PC-9 (cell line): ENCODE results near the gene SLC27A2. TPM values are rescaled to one million over a fixed set of nuclear protein-coding genes. Genes with fewer than 3 reads are reported as not detected.

Source experiments
- BruUV-seq: library from RNA; stranded (reverse); fragments of 400-500 nt; replicated peaks from 2 replicates; lab custom pipeline; 2021; lab: Mats Ljungman, UMichigan
- CTCF ChIA-PET: fragments of 300-600 bp; sonication (Branson Sonifier 250); formaldehyde crosslinking; loops from one replicate; lab custom pipeline; 2022; ENCODE audit warnings: antibody characterized with exemption; lab: Charles Lee
- POLR2A ChIA-PET: fragments of 300-600 bp; sonication (Branson Sonifier 250); formaldehyde crosslinking; loops from one replicate; lab custom pipeline; 2022; ENCODE audit warnings: antibody characterized with exemption; ENCODE audit not compliant: unreplicated experiment; lab: Charles Lee
- DNase-seq, 2 experiments: peaks; one replicate each; pipeline versions ENCODE4 v3.0.0 to v3.0.0-alpha.2; 2015 to 2022; ENCODE audit warnings: mixed read lengths in 1 of 2
- H2AFZ ChIP-seq: fragments of 200-600 bp; sonication (generic); 2 replicates; pipeline ENCODE4 v1.8.1; 2017; ENCODE audit warnings: antibody characterized with exemption
- H3F3A ChIP-seq: fragments of 200-600 bp; sonication (generic); 2 replicates; pipeline ENCODE4 v1.8.1; 2017; ENCODE audit warnings: antibody characterized with exemption, mild to moderate bottlenecking, low read depth; ENCODE audit not compliant: insufficient read depth
- H3K27ac ChIP-seq: fragments of 200-600 bp; sonication (generic); 2 replicates; pipeline ENCODE4 v1.6.1; 2016; ENCODE audit warnings: mixed run types
- H3K27me3 ChIP-seq: fragments of 200-600 bp; sonication (generic); 2 replicates; pipeline ENCODE4 v1.6.1; 2016; ENCODE audit warnings: low read depth, mixed run types; ENCODE audit not compliant: insufficient read depth
- H3K36me3 ChIP-seq: fragments of 200-600 bp; sonication (generic); 2 replicates; pipeline ENCODE4 v1.6.1; 2016; ENCODE audit warnings: low read depth, mixed run types
- H3K4me1 ChIP-seq: fragments of 200-600 bp; sonication (generic); replicated peaks from 2 replicates; pipeline ENCODE4 v1.6.1; 2016; ENCODE audit warnings: mixed run types; ENCODE audit not compliant: insufficient read depth
- H3K4me2 ChIP-seq: fragments of 200-600 bp; sonication (generic); 2 replicates; pipeline ENCODE4 v1.6.1; 2017; ENCODE audit warnings: mixed run types
- H3K4me3 ChIP-seq: fragments of 200-600 bp; sonication (generic); 2 replicates; pipeline ENCODE4 v1.6.1; 2016; ENCODE audit warnings: mixed run types
- H3K79me2 ChIP-seq: fragments of 200-600 bp; sonication (generic); 2 replicates; pipeline ENCODE4 v1.6.1; 2017; ENCODE audit warnings: low read depth, mixed run types
- H3K9me2 ChIP-seq: fragments of 200-600 bp; sonication (generic); 2 replicates; pipeline ENCODE4 v1.8.1; 2017; ENCODE audit warnings: mild to moderate bottlenecking; ENCODE audit not compliant: insufficient read depth
- H3K9me3 ChIP-seq: fragments of 200-600 bp; sonication (generic); 2 replicates; pipeline ENCODE4 v1.8.1; 2016; ENCODE audit warnings: low read depth; ENCODE audit not compliant: insufficient read depth
- H4K20me1 ChIP-seq: fragments of 200-600 bp; sonication (generic); 2 replicates; pipeline ENCODE4 v1.8.1; 2017; ENCODE audit not compliant: insufficient read depth
- EZH2 ChIP-seq: fragments of 200-600 bp; sonication (generic); IDR thresholded peaks from 2 replicates; pipeline ENCODE4 v1.8.0; 2017; ENCODE audit warnings: antibody characterized with exemption, low read depth
- intact Hi-C: fragments of 100-400 bp; cut with micrococcal nuclease; formaldehyde crosslinking; loops from one replicate; pipeline ENCODE4 v1.10.0; 2022; ENCODE audit not compliant: unreplicated experiment
- total RNA-seq: library from RNA; stranded (reverse); gene quantifications from 2 replicates; pipeline ENCODE4 v1.2.3, GENCODE V29; 2021
- TF ChIP-seq, protein P1 (sequence below): fragments of 200-600 bp; sonication (generic); conservative IDR thresholded peaks from 2 replicates; pipeline ENCODE4 v1.6.1; 2017; ENCODE audit warnings: mixed run types, antibody characterized with exemption, mild to moderate bottlenecking, moderate library complexity

Gene SLC27A2
- total RNA-seq, 1 experiment from 2014 or later: 7.5 TPM

DNA sequence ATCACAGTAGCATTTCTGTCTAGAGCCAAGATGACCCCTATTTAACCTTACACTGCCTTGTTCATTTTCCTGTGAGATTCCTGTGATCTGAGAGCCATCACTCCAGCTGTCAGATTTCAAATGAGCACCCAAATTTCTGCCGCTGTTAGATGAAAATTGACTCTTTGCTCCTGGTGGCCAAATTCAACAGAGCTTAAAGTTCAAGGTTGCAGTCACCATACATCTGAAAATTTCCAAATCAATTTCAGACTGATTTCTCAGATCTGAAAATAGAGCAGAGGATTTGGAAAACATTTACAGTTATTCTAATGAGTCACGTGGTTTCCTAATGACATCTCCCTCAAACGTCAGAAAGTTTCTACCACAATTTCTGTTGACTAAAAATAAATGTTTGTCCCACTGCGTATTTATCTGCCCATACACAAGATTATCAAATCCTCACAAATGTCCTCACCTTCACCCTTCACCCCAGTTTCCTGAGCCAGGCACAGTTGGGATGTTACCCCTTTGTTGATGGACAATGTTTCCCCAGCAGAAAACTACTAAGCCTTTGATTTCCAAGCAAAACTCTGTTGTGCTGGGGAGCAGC is 67.1 kb downstream of the SLC27A2 start:
- no peak overlapping the region for H3K4me3 ChIP-seq
- no peaks in the 10 kb centered on the region for H3K36me3 ChIP-seq
- TF ChIP-seq, protein P1, sequence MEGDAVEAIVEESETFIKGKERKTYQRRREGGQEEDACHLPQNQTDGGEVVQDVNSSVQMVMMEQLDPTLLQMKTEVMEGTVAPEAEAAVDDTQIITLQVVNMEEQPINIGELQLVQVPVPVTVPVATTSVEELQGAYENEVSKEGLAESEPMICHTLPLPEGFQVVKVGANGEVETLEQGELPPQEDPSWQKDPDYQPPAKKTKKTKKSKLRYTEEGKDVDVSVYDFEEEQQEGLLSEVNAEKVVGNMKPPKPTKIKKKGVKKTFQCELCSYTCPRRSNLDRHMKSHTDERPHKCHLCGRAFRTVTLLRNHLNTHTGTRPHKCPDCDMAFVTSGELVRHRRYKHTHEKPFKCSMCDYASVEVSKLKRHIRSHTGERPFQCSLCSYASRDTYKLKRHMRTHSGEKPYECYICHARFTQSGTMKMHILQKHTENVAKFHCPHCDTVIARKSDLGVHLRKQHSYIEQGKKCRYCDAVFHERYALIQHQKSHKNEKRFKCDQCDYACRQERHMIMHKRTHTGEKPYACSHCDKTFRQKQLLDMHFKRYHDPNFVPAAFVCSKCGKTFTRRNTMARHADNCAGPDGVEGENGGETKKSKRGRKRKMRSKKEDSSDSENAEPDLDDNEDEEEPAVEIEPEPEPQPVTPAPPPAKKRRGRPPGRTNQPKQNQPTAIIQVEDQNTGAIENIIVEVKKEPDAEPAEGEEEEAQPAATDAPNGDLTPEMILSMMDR: no peak
- TF ChIP-seq EZH2: no peak
- no peak overlapping the region for H3K4me2 ChIP-seq
- H3K4me1 ChIP-seq: no peaks in the 10 kb centered on the region
- no peaks in the 10 kb centered on the region for H3K9me3 ChIP-seq
- no peak overlapping the region for H2AFZ ChIP-seq
- no TSS peak for BruUV-seq
- ChIA-PET CTCF (no interaction called here), POLR2A (interaction anchor here (0.7 kb wide), 1 partner anchor 9 kb away, joined by 3 read pairs; no protein-coding TSS in a partner anchor)
- H3F3A ChIP-seq: no peaks in the 10 kb centered on the region
- intact Hi-C loops: no loop called here
- H3K27me3 ChIP-seq: no peaks in the 10 kb centered on the region
- no peaks in the 10 kb centered on the region for H3K79me2 ChIP-seq
- H3K9me2 ChIP-seq: no peaks in the 10 kb centered on the region
- no peaks in the 10 kb centered on the region for H4K20me1 ChIP-seq
- no peak for DNase-seq
- no peak overlapping the region for H3K27ac ChIP-seq

DNA sequence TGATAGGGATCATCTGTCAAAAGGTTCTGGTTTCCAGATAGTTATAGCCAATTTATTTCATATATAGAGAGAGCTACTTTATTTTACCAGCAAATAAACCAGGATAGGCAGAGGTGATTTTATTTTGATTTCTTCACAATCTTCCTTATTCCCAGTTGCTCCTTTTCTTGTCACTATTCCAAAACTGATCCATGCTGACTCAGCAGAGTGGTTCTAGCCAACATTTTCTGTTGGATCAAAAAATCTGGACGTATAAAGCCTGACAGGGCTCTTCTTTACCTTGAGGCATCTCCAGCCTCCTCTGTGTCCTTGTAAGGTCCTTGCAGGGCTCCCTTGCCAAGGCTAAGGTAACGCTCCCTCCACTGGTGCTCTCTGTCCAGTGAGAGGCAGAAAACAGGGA is 67.7 kb downstream of the SLC27A2 start:
- Histone ChIP-seq H3F3A (no peaks in the 10 kb centered on the region), H4K20me1 (no peaks in the 10 kb centered on the region), H3K9me2 (no peaks in the 10 kb centered on the region), H3K4me2 (no peak overlapping the region), H3K4me3 (no peak overlapping the region), H3K4me1 (no peaks in the 10 kb centered on the region), H3K27me3 (no peaks in the 10 kb centered on the region), H3K79me2 (no peaks in the 10 kb centered on the region), H3K36me3 (no peaks in the 10 kb centered on the region), H2AFZ (no peak overlapping the region), H3K27ac (no peak overlapping the region), H3K9me3 (no peaks in the 10 kb centered on the region)
- ChIA-PET CTCF (no interaction called here), POLR2A (interaction anchor here (0.5 kb wide), 1 partner anchor 9 kb away, joined by 3 read pairs; no protein-coding TSS in a partner anchor)
- intact Hi-C loops: no loop called here
- no TSS peak for BruUV-seq
- no peak for DNase-seq
- no peak for TF ChIP-seq EZH2
- TF ChIP-seq, protein P1: no peak

DNA sequence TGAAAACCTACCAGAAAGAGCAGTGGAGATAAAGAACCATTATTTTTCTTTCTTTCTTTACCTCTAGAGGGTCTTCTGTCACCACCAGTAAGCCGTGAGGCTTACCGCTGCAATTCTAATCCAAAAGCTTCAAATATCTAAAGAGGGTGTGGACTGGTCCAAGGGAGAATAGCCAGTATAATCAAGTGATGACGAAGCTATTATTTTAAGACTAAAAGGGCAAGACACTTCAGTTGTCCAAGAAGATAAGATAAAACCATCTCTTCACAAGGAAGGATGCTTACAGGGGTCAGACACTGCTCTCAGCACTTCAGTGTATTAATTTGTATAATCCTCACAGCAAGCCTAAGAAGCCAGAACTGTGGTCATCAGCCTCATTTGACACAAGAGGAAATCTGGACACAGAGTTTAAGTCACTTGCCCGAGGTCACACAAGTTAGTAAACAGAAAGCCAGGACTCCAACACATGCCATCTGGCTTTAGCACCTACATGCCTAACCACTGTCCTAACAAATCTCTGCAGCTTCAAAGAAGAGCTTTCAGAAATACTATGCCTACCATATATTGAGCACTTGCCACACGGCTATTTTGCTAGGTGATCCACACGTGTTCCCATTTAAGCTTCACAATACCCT is 68.9 kb downstream of the SLC27A2 start:
- ChIA-PET CTCF (interaction anchor here (0.6 kb wide), 1 partner anchor 70 kb away, joined by 5 read pairs; no protein-coding TSS in a partner anchor), POLR2A (no interaction called here)
- intact Hi-C loops: no loop called here
- H3K4me2 ChIP-seq: no peak overlapping the region
- no peaks in the 10 kb centered on the region for H3K9me3 ChIP-seq
- peaks cover 3% of the 10 kb centered on the region; the same call in 1 of the 2 replicates for H3F3A ChIP-seq
- no peaks in the 10 kb centered on the region for H3K9me2 ChIP-seq
- no peak overlapping the region for H2AFZ ChIP-seq
- H3K27me3 ChIP-seq: no peaks in the 10 kb centered on the region
- no peaks in the 10 kb centered on the region for H4K20me1 ChIP-seq
- no peak for DNase-seq
- H3K4me3 ChIP-seq: no peak overlapping the region
- no TSS peak for BruUV-seq
- no peak for TF ChIP-seq EZH2
- TF ChIP-seq, protein P1: no peak
- H3K79me2 ChIP-seq: no peaks in the 10 kb centered on the region
- H3K27ac ChIP-seq: no peak overlapping the region
- no peaks in the 10 kb centered on the region for H3K36me3 ChIP-seq
- H3K4me1 ChIP-seq: peaks cover 5% of the 10 kb centered on the region
